Measurements from ENCODE around the gene MRPL38. TPM values are rescaled to one million over a fixed set of nuclear protein-coding genes. Genes with fewer than 3 reads are reported as not detected.
A peak's percentile ranks its signal among the peaks of the same experiment; 100 is the strongest.

Gene MRPL38
- total RNA-seq (2013) = 21.8 TPM
- polyA plus RNA-seq = 10 to 100 TPM; 27.8 to 44.1 (median 36.0) TPM
- 21.1 and 34.4 TPM in 2 replicates for polyA minus RNA-seq
- 0.14 to 1.8 (median 0.75) reads per million in 11 experiments for total RNA-seq

GRCh38 chr17:75904749-75905521, at the start of gene MRPL38:
TSS of gene MRPL38 (minus strand) at chr17:75904884. CDS start at chr17:75904875, 9 bp downstream.
- intact Hi-C loops (cut with micrococcal nuclease) = loop anchor here (1.0 to 5.0 kb wide), 3 partner anchors 37 to 100 kb away; partner anchors contain the start of gene FBF1 (in 1 of the 2)
- peak within 1 kb of the TSS; percentile 90 to 93 for H3K4me3 Mint-ChIP-seq
- TF ChIP-seq CTCF (IDR thresholded peaks at IDR 0.05) = peak; percentile 100
- peak within 1 kb of the TSS; percentile 80 to 87 (median 86) for H3K4me3 ChIP-seq (replicated peaks in 1 of 3; ENCODE audit: low read depth in 2 of 3, low read length in 3 of 3)
- H3K4me1 ChIP-seq (ENCODE audit: control insufficient read depth in 1 of 2, insufficient read depth in 2 of 2, low read length in 2 of 2) = peaks cover 19 to 23% of the 10 kb centered on the region in 2 donors
- H3K79me2 ChIP-seq (ENCODE audit: insufficient read depth, low read length) = peaks cover 13% of the 10 kb centered on the region
- no peaks in the 10 kb centered on the region for H3K27me3 ChIP-seq (ENCODE audit: control insufficient read depth in 2 of 2, insufficient read depth in 2 of 2, low read length in 2 of 2)
- no peaks in the 10 kb centered on the region for H3K9me3 Mint-ChIP-seq
- no peaks in the 10 kb centered on the region for H3K9me3 ChIP-seq (replicated peaks in 1 of 2; ENCODE audit: control insufficient read depth in 1 of 2, insufficient read depth in 1 of 2, low read length in 2 of 2)
- under 1% methylated on average over 52 of the region's 69 CpGs for WGBS (ENCODE audit: insufficient coverage)
- H3K36me3 ChIP-seq (replicated peaks in 1 of 2; ENCODE audit: control insufficient read depth in 1 of 2, insufficient read depth in 2 of 2, low read length in 2 of 2) = peaks cover 23 to 24% of the 10 kb centered on the region in 2 donors
- H3K9ac ChIP-seq (ENCODE audit: insufficient read depth, low read length, poor library complexity, severe bottlenecking) = peak within 1 kb of the TSS; percentile 84
- H3K36me3 Mint-ChIP-seq = peaks cover 14 to 23% of the 10 kb centered on the region in 2 donors
- peak within 1 kb of the TSS; percentile 79 to 94 (median 89) for H3K27ac Mint-ChIP-seq
- peak within 1 kb of the TSS; percentile 88 for H2AFZ ChIP-seq (ENCODE audit: insufficient read depth, low read depth, low read length, poor library complexity, severe bottlenecking)
- H3K4me2 ChIP-seq (replicated peaks; ENCODE audit: extremely low read depth, low read length, poor library complexity, severe bottlenecking) = peak within 1 kb of the TSS; percentile 92
- peak within 1 kb of the TSS; percentile 68 to 78 for H3K27ac ChIP-seq (ENCODE audit: low read depth in 1 of 2, low read length in 2 of 2)
- H4K20me1 ChIP-seq (ENCODE audit: insufficient read depth, low read length) = no peaks in the 10 kb centered on the region
- peak; percentile 83 to 88 (median 86) for DNase-seq
- peaks cover 0 to 1% (median under 1%) of the 10 kb centered on the region in 3 donors for H3K27me3 Mint-ChIP-seq (ENCODE audit: low read depth in 3 of 3)
- H3K4me1 Mint-ChIP-seq = peaks cover 15% of the 10 kb centered on the region

- DNase-seq = no peak
- Histone ChIP-seq H3K27ac (ENCODE audit: low read depth in 1 of 2, low read length in 2 of 2) (no peak overlapping the region), H3K4me2 (replicated peaks; ENCODE audit: extremely low read depth, low read length, poor library complexity, severe bottlenecking) (no peak overlapping the region), H2AFZ (ENCODE audit: insufficient read depth, low read depth, low read length, poor library complexity, severe bottlenecking) (no peak overlapping the region), H3K79me2 (ENCODE audit: insufficient read depth, low read length) (no peaks in the 10 kb centered on the region), H3K9ac (ENCODE audit: insufficient read depth, low read length, poor library complexity, severe bottlenecking) (no peak overlapping the region), H3K36me3 (replicated peaks in 1 of 2; ENCODE audit: control insufficient read depth in 1 of 2, insufficient read depth in 2 of 2, low read length in 2 of 2) (peaks cover 88 to 100% of the 10 kb centered on the region in 2 donors), H4K20me1 (ENCODE audit: insufficient read depth, low read length) (peaks cover 3% of the 10 kb centered on the region), H3K27me3 (ENCODE audit: control insufficient read depth in 2 of 2, insufficient read depth in 2 of 2, low read length in 2 of 2) (no peaks in the 10 kb centered on the region), H3K9me3 (replicated peaks in 1 of 2; ENCODE audit: control insufficient read depth in 1 of 2, insufficient read depth in 1 of 2, low read length in 2 of 2) (no peaks in the 10 kb centered on the region), H3K4me1 (ENCODE audit: control insufficient read depth in 1 of 2, insufficient read depth in 2 of 2, low read length in 2 of 2) (no peaks in the 10 kb centered on the region), H3K4me3 (replicated peaks in 1 of 3; ENCODE audit: low read depth in 2 of 3, low read length in 3 of 3) (no peak overlapping the region)
- intact Hi-C loops (cut with micrococcal nuclease) = no loop called here
- Mint-ChIP-seq H3K4me3 (no peak overlapping the region), H3K27ac (peak overlapping the region in 1 of 7 donors; percentile 53), H3K9me3 (no peaks in the 10 kb centered on the region), H3K27me3 (ENCODE audit: low read depth in 3 of 3) (no peaks in the 10 kb centered on the region), H3K4me1 (no peaks in the 10 kb centered on the region), H3K36me3 (peaks cover 78 to 93% of the 10 kb centered on the region in 2 donors)
- WGBS (ENCODE audit: insufficient coverage) = 96% methylated on average over 4 of the region's 8 CpGs
- no peak for TF ChIP-seq CTCF (IDR thresholded peaks at IDR 0.05)
These were observed 46.3 kb upstream of the MRPL38 start for GRCh38 chr17:75950855-75951554.
